Measurements from ENCODE around the gene PPP2R2B. TPM values are rescaled to one million over a fixed set of nuclear protein-coding genes. Genes with fewer than 3 reads are reported as not detected.

The PPP2R2B gene
- polyA plus RNA-seq, 3 donors: 0.08 TPM; not detected in 2

DNA sequence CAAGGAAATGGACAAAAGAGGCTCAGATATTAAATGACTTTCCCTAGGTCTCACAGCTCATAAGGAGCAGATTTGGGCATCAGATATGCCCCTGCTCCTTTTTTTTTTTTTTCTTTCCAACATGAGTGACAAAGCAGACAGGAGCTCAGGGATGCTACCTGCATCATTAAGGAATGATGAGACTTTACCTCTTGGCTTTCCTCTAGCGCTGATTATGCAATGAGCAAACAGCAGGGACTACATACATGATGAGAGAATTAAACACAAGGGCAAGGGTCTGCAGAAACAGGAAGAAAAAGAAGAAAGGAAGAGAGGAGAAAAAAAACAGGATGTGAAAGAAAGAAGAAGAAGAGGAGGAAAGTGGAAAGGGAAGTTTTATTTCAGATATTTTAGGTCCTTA lies 179.9 kb downstream of the PPP2R2B start:
- no CpG with 5 or more reads among the region's 1 CpG for WGBS (ENCODE audit: insufficient coverage)
- no peak overlapping the region for H3K4me3 ChIP-seq (replicated peaks in 1 of 3; ENCODE audit: low read depth in 2 of 3, low read length in 3 of 3)
- no peaks in the 10 kb centered on the region for H3K79me2 ChIP-seq (ENCODE audit: insufficient read depth, low read length)
- H3K9ac ChIP-seq (ENCODE audit: insufficient read depth, low read length, poor library complexity, severe bottlenecking): no peak overlapping the region
- no peaks in the 10 kb centered on the region for H3K36me3 ChIP-seq (replicated peaks in 1 of 2; ENCODE audit: control insufficient read depth in 1 of 2, insufficient read depth in 2 of 2, low read length in 2 of 2)
- peak overlapping the region; percentile 14 for H3K4me2 ChIP-seq (replicated peaks; ENCODE audit: extremely low read depth, low read length, poor library complexity, severe bottlenecking)
- H4K20me1 ChIP-seq (ENCODE audit: insufficient read depth, low read length): no peaks in the 10 kb centered on the region
- peaks cover 17% of the 10 kb centered on the region for H3K4me1 Mint-ChIP-seq
- H3K36me3 Mint-ChIP-seq: no peaks in the 10 kb centered on the region
- intact Hi-C loops (cut with micrococcal nuclease): no loop called here
- no peak overlapping the region for H2AFZ ChIP-seq (ENCODE audit: insufficient read depth, low read depth, low read length, poor library complexity, severe bottlenecking)
- no peak for DNase-seq
- H3K27ac Mint-ChIP-seq: peak overlapping the region in 5 of 7 donors; percentile 12 to 83 (median 20)
- peak overlapping the region in 1 of 2 donors; percentile 17 for H3K27ac ChIP-seq (ENCODE audit: low read depth in 1 of 2, low read length in 2 of 2)
- H3K27me3 ChIP-seq (ENCODE audit: control insufficient read depth in 2 of 2, insufficient read depth in 2 of 2, low read length in 2 of 2): no peaks in the 10 kb centered on the region
- no peaks in the 10 kb centered on the region for H3K27me3 Mint-ChIP-seq (ENCODE audit: low read depth in 3 of 3)
- H3K4me1 ChIP-seq (ENCODE audit: control insufficient read depth in 1 of 2, insufficient read depth in 2 of 2, low read length in 2 of 2): peaks cover 19 to 20% of the 10 kb centered on the region in 2 donors
- peak overlapping the region in 1 of 2 donors; percentile 75 for H3K4me3 Mint-ChIP-seq
- TF ChIP-seq, protein P1, sequence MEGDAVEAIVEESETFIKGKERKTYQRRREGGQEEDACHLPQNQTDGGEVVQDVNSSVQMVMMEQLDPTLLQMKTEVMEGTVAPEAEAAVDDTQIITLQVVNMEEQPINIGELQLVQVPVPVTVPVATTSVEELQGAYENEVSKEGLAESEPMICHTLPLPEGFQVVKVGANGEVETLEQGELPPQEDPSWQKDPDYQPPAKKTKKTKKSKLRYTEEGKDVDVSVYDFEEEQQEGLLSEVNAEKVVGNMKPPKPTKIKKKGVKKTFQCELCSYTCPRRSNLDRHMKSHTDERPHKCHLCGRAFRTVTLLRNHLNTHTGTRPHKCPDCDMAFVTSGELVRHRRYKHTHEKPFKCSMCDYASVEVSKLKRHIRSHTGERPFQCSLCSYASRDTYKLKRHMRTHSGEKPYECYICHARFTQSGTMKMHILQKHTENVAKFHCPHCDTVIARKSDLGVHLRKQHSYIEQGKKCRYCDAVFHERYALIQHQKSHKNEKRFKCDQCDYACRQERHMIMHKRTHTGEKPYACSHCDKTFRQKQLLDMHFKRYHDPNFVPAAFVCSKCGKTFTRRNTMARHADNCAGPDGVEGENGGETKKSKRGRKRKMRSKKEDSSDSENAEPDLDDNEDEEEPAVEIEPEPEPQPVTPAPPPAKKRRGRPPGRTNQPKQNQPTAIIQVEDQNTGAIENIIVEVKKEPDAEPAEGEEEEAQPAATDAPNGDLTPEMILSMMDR (IDR thresholded peaks at IDR 0.05): no peak
- H3K9me3 Mint-ChIP-seq: no peaks in the 10 kb centered on the region
- H3K9me3 ChIP-seq (replicated peaks in 1 of 2; ENCODE audit: control insufficient read depth in 1 of 2, insufficient read depth in 1 of 2, low read length in 2 of 2): no peaks in the 10 kb centered on the region

DNA sequence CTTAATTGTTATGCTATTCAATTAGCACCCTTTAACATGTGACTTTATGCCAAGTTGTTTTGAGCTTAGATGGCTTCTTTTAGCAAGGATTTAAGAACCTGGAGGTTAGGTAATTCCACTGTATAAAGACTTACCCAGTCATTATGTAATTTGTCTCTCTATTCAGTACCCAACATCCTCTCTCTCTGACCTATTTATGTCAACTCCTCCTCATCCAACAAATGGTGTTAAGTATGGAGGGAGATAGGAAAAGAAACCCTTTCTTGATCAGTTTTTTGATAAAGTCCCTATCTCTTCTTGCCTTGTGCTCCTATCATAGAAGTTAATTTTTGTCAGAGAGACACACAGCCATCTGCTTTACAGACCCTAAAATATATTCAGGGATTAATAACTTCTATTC lies 181.3 kb downstream of the PPP2R2B start:
- DNase-seq: no peak
- intact Hi-C loops (cut with micrococcal nuclease): no loop called here
- Mint-ChIP-seq H3K27ac (no peak overlapping the region), H3K9me3 (peaks cover 0 to 4% (median 0%) of the 10 kb centered on the region in 7 donors), H3K27me3 (ENCODE audit: low read depth in 3 of 3) (no peaks in the 10 kb centered on the region), H3K36me3 (no peaks in the 10 kb centered on the region), H3K4me1 (peaks cover 17% of the 10 kb centered on the region), H3K4me3 (no peak overlapping the region)
- Histone ChIP-seq H3K79me2 (ENCODE audit: insufficient read depth, low read length) (no peaks in the 10 kb centered on the region), H3K9ac (ENCODE audit: insufficient read depth, low read length, poor library complexity, severe bottlenecking) (no peak overlapping the region), H3K4me3 (replicated peaks in 1 of 3; ENCODE audit: low read depth in 2 of 3, low read length in 3 of 3) (no peak overlapping the region), H3K27ac (ENCODE audit: low read depth in 1 of 2, low read length in 2 of 2) (no peak overlapping the region), H4K20me1 (ENCODE audit: insufficient read depth, low read length) (no peaks in the 10 kb centered on the region), H3K4me1 (ENCODE audit: control insufficient read depth in 1 of 2, insufficient read depth in 2 of 2, low read length in 2 of 2) (peaks cover 19 to 20% of the 10 kb centered on the region in 2 donors), H3K4me2 (replicated peaks; ENCODE audit: extremely low read depth, low read length, poor library complexity, severe bottlenecking) (no peak overlapping the region), H3K9me3 (replicated peaks in 1 of 2; ENCODE audit: control insufficient read depth in 1 of 2, insufficient read depth in 1 of 2, low read length in 2 of 2) (no peaks in the 10 kb centered on the region), H2AFZ (ENCODE audit: insufficient read depth, low read depth, low read length, poor library complexity, severe bottlenecking) (no peak overlapping the region), H3K27me3 (ENCODE audit: control insufficient read depth in 2 of 2, insufficient read depth in 2 of 2, low read length in 2 of 2) (no peaks in the 10 kb centered on the region), H3K36me3 (replicated peaks in 1 of 2; ENCODE audit: control insufficient read depth in 1 of 2, insufficient read depth in 2 of 2, low read length in 2 of 2) (no peaks in the 10 kb centered on the region)
- TF ChIP-seq, protein P1 (IDR thresholded peaks at IDR 0.05): no peak
